Measurements from ENCODE around the gene FMN2.

The FMN2 gene

GRCh38 chr1:240284656-240285414 is 193.2 kb downstream of the FMN2 start:
- peaks cover 26% of the 10 kb centered on the region for H3K4me1 ChIP-seq (ENCODE audit: control insufficient read depth, insufficient read depth, low read length)
- TF ChIP-seq ZNF169 (tag by site-specific recombination; IDR thresholded peaks at IDR 0.05) = no peak
- TF ChIP-seq ZEB2 (tag by site-specific recombination; IDR thresholded peaks at IDR 0.05) = no peak
- 0 out of 2 replicates have a peak, but pooled peaks have one; percentile 47 for TF ChIP-seq ZNF600 (tag by site-specific recombination; IDR thresholded peaks at IDR 0.05)
- TF ChIP-seq ZSCAN23 (tag by site-specific recombination; IDR thresholded peaks at IDR 0.05) = no peak
- no peak for TF ChIP-seq ZBTB1 (tag by site-specific recombination; IDR thresholded peaks at IDR 0.05)
- TF ChIP-seq IKZF3 (tag by site-specific recombination; IDR thresholded peaks at IDR 0.05) = no peak
- TF ChIP-seq ZNF585B (tag by site-specific recombination; IDR thresholded peaks at IDR 0.05) = no peak
- H3K4me3 ChIP-seq (ENCODE audit: low read depth, low read length) = no peak overlapping the region
- H3K36me3 ChIP-seq (ENCODE audit: control insufficient read depth in 2 of 2, insufficient read depth in 1 of 2, low read length in 2 of 2) = peaks cover 0 to 4% of the 10 kb centered on the region in 2 experiments; a peak in 1 of 3 replicates
- H3K27ac ChIP-seq (ENCODE audit: extremely low read depth, low read depth, low read length) = no peak overlapping the region
- POLR2A ChIA-PET = no interaction called here
- H3K9me3 ChIP-seq (ENCODE audit: control insufficient read depth, insufficient read depth, low read depth, low read length) = no peaks in the 10 kb centered on the region
- CTCF ChIA-PET = interaction anchor here (0.5 to 1.6 kb wide), 3 partner anchors 9 to 14 kb away, joined by 4 to 9 read pairs (median 4); no protein-coding TSS in a partner anchor

- ChIA-PET CTCF (interaction anchor here (0.5 kb wide), 1 partner anchor 192 kb away, joined by 3 read pairs; no protein-coding TSS in a partner anchor), POLR2A (no interaction called here)
- Histone ChIP-seq H3K4me1 (ENCODE audit: control insufficient read depth, insufficient read depth, low read length) (peaks cover 19% of the 10 kb centered on the region), H3K4me3 (ENCODE audit: low read depth, low read length) (no peak overlapping the region), H3K9me3 (ENCODE audit: control insufficient read depth, insufficient read depth, low read depth, low read length) (no peaks in the 10 kb centered on the region), H3K27ac (ENCODE audit: extremely low read depth, low read depth, low read length) (no peak overlapping the region), H3K36me3 (ENCODE audit: control insufficient read depth in 2 of 2, insufficient read depth in 1 of 2, low read length in 2 of 2) (peaks cover 0 to 4% of the 10 kb centered on the region in 2 experiments; a peak in 1 of 3 replicates)
- TF ChIP-seq HOXA7 (CRISPR knock-in tag; IDR thresholded peaks at IDR 0.05; ENCODE audit: borderline replicate concordance) = no peak
- TF ChIP-seq ZNF302 (tag by site-specific recombination; IDR thresholded peaks at IDR 0.05; ENCODE audit: low read depth) = no peak
- TF ChIP-seq EGR2 (tag by site-specific recombination; IDR thresholded peaks at IDR 0.05; ENCODE audit: low read depth) = peak; percentile 48; the same call in 1 of the 2 replicates
Measured at GRCh38 chr1:240285540-240285939, 193.9 kb downstream of the FMN2 start.

DNA sequence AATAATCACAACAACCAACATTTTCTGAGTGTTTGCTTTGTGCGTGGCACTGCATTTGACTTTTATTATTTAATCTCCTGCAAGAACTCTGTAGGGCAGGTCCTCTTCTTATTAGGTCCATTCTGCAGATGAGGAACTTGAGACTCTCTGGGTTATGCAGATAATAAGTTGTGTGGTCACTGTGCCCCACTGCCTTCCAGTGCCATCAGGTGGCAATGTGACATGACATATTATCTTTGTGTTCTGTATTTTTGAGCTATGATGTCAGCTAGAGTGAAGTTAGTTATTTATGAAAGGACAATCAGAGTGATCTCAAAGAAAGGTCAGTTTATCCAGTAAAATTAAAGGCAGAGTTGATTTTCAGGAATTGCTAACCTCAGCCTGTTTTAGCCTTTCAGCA is 196.0 kb downstream of the FMN2 start:
- H3K4me1 ChIP-seq (ENCODE audit: control insufficient read depth, insufficient read depth, low read length) = peaks cover 7% of the 10 kb centered on the region; the same call in 1 of the 2 replicates

DNA sequence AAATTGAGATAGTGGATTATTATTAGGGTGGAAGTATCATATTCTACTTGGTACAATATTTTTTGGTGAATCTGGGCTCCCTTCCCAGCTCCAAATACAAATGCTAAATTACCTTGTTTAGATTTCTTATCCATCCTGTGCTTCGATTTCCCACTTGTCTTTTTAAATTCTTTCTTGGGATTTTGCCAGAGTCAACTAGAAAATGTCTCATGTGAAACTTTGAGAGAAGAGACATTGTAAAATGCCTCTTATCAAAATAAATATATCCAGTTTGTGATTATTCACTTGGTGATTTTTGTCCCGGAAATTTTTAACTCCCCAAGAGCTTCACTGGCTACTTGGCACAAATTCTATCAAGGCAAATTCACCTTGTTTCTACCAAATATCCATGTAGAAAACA is 202.0 kb downstream of the FMN2 start:
- CTCF ChIA-PET = interaction anchor here (1.5 to 2.7 kb wide), 2 partner anchors 10 to 11 kb away, joined by 4 to 9 read pairs; no protein-coding TSS in a partner anchor
- TF ChIP-seq FEZF1 (tag by site-specific recombination; IDR thresholded peaks at IDR 0.05) (peak; percentile 90), ZNF747 (tag by site-specific recombination; IDR thresholded peaks at IDR 0.05) (no peak), ZBTB10 (tag by site-specific recombination; IDR thresholded peaks at IDR 0.05) (no peak), ZSCAN30 (tag by site-specific recombination; IDR thresholded peaks at IDR 0.05) (0 out of 2 replicates have a peak, but pooled peaks have one; percentile 29), ZXDB (tag by site-specific recombination; IDR thresholded peaks at IDR 0.05) (peak; percentile 75), ZEB2 (tag by site-specific recombination; IDR thresholded peaks at IDR 0.05) (no peak), ZBTB8A (tag by site-specific recombination; IDR thresholded peaks at IDR 0.05) (no peak)
- TF ChIP-seq, protein P1, sequence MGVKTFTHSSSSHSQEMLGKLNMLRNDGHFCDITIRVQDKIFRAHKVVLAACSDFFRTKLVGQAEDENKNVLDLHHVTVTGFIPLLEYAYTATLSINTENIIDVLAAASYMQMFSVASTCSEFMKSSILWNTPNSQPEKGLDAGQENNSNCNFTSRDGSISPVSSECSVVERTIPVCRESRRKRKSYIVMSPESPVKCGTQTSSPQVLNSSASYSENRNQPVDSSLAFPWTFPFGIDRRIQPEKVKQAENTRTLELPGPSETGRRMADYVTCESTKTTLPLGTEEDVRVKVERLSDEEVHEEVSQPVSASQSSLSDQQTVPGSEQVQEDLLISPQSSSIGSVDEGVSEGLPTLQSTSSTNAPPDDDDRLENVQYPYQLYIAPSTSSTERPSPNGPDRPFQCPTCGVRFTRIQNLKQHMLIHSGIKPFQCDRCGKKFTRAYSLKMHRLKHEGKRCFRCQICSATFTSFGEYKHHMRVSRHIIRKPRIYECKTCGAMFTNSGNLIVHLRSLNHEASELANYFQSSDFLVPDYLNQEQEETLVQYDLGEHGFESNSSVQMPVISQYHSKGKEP (tag by site-specific recombination; IDR thresholded peaks at IDR 0.05) = peak; percentile 28; the same call in 1 of the 2 replicates

More for the DNA sequence above, 196.0 kb downstream of the FMN2 start:
- TF ChIP-seq ZNF341 (tag by site-specific recombination; IDR thresholded peaks at IDR 0.05; ENCODE audit: low read depth) (no peak), HIC1 (tag by site-specific recombination; IDR thresholded peaks at IDR 0.05) (no peak)
- POLR2A ChIA-PET = no interaction called here
- H3K27ac ChIP-seq (ENCODE audit: extremely low read depth, low read depth, low read length) = no peak overlapping the region
- peaks cover 0 to 4% of the 10 kb centered on the region in 2 experiments; a peak in 1 of 3 replicates for H3K36me3 ChIP-seq (ENCODE audit: control insufficient read depth in 2 of 2, insufficient read depth in 1 of 2, low read length in 2 of 2)
- CTCF ChIA-PET = interaction anchor here (0.7 to 0.8 kb wide), 2 partner anchors 8 to 207 kb away, joined by 3 read pairs; no protein-coding TSS in a partner anchor
- no peak overlapping the region for H3K4me3 ChIP-seq (ENCODE audit: low read depth, low read length)
- H3K9me3 ChIP-seq (ENCODE audit: control insufficient read depth, insufficient read depth, low read depth, low read length) = no peaks in the 10 kb centered on the region

More for the DNA sequence above, 202.0 kb downstream of the FMN2 start:
- no peaks in the 10 kb centered on the region for H3K9me3 ChIP-seq (ENCODE audit: control insufficient read depth, insufficient read depth, low read depth, low read length)
- no peak overlapping the region for H3K27ac ChIP-seq (ENCODE audit: extremely low read depth, low read depth, low read length)
- H3K36me3 ChIP-seq (ENCODE audit: control insufficient read depth in 2 of 2, insufficient read depth in 1 of 2, low read length in 2 of 2) = peaks cover 2 to 4% of the 10 kb centered on the region in 2 experiments; a peak in 2 of 3 replicates
- H3K4me1 ChIP-seq (ENCODE audit: control insufficient read depth, insufficient read depth, low read length) = peaks cover 25% of the 10 kb centered on the region
- H3K4me3 ChIP-seq (ENCODE audit: low read depth, low read length) = no peak overlapping the region
- POLR2A ChIA-PET = no interaction called here
